T-helper 2 cell treated with Interferon-gamma antibody and Interleukin-4, amounts not matched to agents 100 ng/mL and 5 ng/mL, for 36 hours (primary cell): ENCODE data around the gene MYDGF. TPM values are rescaled to one million over a fixed set of nuclear protein-coding genes. Genes with fewer than 3 reads are reported as not detected.

Source experiments
- intact Hi-C: fragments of 100-400 bp; cut with micrococcal nuclease; formaldehyde crosslinking; loops from one replicate; pipeline ENCODE4 v1.15.1; 2023
- total RNA-seq: library from RNA; stranded (reverse); gene quantifications from 2 replicates; pipeline ENCODE4 v1.2.3, GENCODE V29; 2022

The MYDGF gene
- total RNA-seq, 1 donor from 2014 or later = 77.4 TPM

- intact Hi-C loops = no loop called here
Observed at GRCh38 chr19:4676955-4677731, 7.0 kb upstream of the MYDGF start.

GRCh38 chr19:4675346-4675745, 5.2 kb upstream of the MYDGF start:
- intact Hi-C loops = no loop called here

DNA sequence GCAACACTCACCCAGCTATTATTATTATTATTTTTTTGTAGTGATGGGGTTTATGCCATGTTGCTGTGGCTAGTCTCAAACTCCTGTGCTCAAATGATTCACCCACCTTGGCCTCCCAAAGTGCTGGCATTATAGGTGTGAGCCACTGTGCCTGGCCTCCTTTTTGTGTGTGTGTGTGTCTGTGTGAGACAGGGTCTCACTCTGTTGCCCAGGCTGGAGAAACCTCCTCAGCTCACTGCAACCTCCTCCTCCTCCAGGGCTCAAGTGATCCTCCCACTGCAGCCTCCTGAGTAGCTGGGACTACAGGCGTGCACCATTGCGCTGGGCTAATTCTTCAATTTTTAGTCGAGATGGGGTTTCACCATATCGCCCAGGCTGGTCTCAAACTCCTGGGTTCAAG, 3.6 kb upstream of the MYDGF start:
- intact Hi-C loops = no loop called here

GRCh38 chr19:4673216-4673615, 3.1 kb upstream of the MYDGF start:
- intact Hi-C loops = no loop called here

- intact Hi-C loops = no loop called here
Observed at GRCh38 chr19:4671185-4671851, 1.2 kb upstream of the MYDGF start.

DNA sequence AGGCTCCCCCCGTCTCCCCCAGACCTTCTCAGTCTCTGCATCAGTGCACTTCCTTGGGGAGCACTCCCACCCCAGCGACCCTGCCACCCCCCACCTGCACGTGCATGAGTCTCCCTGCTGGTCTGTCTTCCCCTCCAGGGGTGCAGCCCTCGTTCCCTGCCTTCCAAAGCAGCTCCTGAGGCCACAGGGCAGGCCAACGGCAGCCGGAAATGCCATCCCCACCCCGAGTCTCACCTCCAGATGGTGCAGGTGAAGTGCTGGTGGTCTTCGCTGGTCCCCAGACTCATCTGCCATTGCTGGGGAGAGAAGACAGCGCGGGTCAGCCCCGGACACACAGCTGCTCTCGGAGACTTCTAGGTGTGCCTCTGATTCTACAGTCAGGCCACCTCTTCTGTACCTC, 5.5 kb downstream of the MYDGF start:
- intact Hi-C loops = no loop called here

- intact Hi-C loops = no loop called here
Observed at GRCh38 chr19:4662812-4663211, 7.3 kb downstream of the MYDGF start.

DNA sequence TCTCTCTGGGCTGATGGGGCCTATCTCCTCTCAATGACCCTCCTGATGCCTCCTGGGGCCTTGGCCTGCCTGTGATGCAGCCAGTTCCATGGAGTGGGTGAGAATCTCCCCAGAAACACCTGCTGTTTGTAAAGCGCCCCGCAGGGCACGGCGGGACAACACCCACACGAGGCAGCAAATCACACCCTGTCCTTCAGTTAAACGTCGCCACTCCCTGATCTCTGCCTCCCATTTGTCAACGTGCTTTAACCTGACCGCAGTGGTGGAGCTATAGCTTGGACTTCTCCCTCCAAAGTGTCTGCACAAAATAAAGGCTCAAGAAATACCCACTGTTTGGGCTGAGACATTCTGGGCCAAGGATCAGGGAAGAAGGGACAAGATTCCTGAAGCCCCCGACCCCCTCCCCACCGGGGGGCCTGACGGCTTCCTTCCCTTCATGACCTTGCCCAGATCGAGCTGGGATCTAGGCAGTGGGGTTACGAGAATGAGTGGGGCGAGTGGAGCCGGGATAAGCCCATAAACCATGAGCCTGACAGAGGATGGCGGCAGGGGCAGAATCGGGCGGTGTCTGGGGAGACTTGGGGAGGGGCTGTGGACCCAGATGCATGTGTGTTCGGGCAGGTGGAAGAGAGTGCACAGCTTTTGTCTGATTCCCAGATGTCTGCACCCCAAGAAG, 8.0 kb downstream of the MYDGF start:
- intact Hi-C loops = no loop called here

GRCh38 chr19:4660993-4661392, 9.1 kb downstream of the MYDGF start:
- intact Hi-C loops = no loop called here

DNA sequence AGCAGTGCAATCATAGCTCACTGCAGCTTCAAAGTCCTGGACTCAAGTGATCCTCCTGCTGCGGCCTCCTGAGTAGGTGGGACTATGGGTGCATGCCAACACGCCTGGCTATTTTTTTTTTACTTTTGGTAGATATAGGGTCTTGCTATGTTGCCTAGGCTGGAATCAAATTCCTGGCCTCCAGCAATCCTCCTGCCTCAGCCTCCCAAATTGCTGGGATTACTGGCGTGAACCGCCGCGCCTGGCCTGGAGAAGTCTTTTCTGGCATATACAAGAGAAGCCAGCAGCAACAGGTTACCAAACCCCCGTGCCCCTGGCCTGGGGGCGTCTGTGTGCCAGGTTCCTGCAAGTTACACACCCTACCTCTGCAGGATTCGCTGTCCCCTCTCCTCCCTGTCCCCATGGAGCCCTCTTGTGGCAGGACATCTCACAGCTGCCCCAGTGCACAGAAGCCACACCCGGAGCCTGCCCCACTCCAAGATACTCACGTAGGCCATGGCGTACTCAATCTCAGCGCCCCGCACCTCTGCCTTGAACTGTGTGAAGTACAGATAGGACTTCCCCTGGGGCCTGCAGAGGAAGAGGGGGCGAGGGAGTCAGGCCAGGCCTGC, 9.9 kb downstream of the MYDGF start:
- intact Hi-C loops = no loop called here

GRCh38 chr19:4657835-4658234, 12.3 kb downstream of the MYDGF start:
- intact Hi-C loops = no loop called here

DNA sequence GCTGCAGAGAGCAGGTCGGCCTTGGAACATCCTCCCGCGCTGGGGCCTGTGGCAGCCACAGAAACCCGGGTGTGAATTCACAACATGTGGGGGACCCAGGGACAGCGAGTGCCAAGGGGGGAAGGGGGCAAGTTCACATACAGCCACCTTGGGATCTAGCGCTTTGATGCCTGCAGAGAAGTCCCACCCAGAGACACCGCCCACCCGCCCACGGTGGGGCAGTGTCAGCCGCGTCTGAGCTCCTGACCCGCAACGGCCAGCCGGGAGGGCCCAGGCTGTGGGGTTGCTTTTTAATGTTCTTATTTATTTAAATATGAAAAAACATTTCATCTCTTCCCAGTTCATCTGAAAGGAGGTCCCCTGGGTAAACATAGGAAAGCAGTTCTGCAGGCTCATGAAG, 12.9 kb downstream of the MYDGF start:
- intact Hi-C loops = no loop called here

GRCh38 chr19:4656102-4656501, 14.0 kb downstream of the MYDGF start:
- intact Hi-C loops = no loop called here

DNA sequence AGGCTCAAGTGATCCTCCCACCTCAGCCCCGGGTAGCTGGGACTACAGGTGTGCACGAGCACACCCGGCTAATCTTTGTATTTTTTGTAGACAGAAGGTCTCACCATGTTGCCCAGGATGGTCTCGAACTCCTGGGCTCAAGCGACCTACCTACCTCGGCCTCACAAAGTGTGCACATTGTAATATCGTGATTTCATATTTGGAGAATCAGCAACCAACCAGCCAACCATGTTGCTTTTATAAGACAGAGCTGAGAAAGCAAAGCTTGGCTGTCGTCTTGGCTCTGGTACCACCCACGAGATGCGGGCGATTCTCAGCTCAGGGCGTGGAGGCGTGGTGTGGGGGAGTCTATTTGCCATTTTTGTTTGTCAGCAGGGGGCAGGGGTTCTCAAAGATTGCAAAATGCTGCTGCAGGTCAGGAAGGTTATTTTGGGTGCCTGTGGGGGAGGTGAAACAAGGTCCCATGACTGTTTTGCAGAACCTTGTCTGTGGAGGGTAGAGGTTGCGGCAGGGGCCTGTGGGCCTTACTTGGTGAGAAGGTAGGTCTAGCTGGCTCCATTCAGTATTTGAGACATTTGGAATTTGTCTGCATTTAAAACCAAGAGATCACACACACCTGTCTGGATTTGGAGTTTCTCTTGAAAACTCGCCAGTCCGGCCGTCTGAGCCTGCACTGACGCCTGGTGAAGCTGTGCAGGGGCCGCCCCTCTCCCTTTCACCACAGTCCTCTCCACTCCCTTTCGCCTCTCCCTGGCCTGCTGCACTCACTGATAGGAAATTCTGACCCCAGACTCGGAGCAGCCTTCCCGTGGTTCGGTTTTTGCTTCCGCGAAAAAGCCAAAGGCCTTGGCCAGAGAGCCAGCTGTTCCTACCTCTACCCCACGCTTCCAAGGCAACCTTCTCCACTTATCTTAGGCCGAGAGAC, 15.4 kb downstream of the MYDGF start:
- intact Hi-C loops = no loop called here

- intact Hi-C loops = no loop called here
Observed at GRCh38 chr19:4653793-4654436, 16.2 kb downstream of the MYDGF start.

- intact Hi-C loops = no loop called here
Observed at GRCh38 chr19:4652075-4652474, 18.1 kb downstream of the MYDGF start.

DNA sequence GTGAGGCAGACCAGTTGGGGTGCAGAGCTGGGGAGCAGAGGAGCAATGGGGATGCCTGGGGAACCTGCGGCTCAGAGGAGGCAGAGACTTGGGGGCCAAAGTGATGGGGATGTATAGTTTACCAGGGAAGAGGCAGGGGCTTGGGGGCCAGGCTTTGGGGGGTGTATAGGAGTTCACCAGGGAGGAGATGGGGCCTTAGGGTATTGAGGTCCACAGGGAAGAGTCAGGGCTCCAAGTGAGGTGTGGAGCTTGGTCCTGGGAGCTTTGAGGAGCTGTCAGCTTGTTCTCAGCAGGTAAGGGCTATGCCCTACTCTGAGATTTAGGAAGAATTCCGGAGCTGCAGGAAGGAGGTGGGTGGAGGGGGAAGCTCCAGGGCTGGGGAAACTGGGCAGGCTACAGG, 20.0 kb downstream of the MYDGF start:
- intact Hi-C loops = no loop called here

GRCh38 chr19:4649392-4650047, 20.6 kb downstream of the MYDGF start:
- intact Hi-C loops = no loop called here

GRCh38 chr19:4647676-4648644, 22.2 kb downstream of the MYDGF start:
- intact Hi-C loops = no loop called here
